Lower lobe of right lung (tissue), 2 donors: ENCODE data around the gene HRH2. TPM values are rescaled to one million over a fixed set of nuclear protein-coding genes. Genes with fewer than 3 reads are reported as not detected.
A peak's percentile ranks its signal among the peaks of the same experiment; 100 is the strongest.

Source experiments
- ATAC-seq, 2 donors: fragments of 200-7000 bp; cut with Tn5 transposase; one replicate each; pipeline ENCODE4 v1.9.1; 2020 to 2022; ENCODE audit warnings: mild to moderate bottlenecking in 2 of 2, moderate library complexity in 2 of 2
- DNase-seq: peaks from one replicate; pipeline ENCODE4 v3.0.0-alpha.2; 2020
- H3K27ac ChIP-seq: fragments of 200-600 bp; one replicate; pipeline ENCODE4 v1.8.0; 2022
- H3K27me3 ChIP-seq: fragments of 200-600 bp; one replicate; pipeline ENCODE4 v1.8.0; 2022; ENCODE audit warnings: low read depth
- H3K36me3 ChIP-seq: fragments of 200-600 bp; one replicate; pipeline ENCODE4 v1.8.0; 2022; ENCODE audit warnings: mild to moderate bottlenecking
- H3K4me1 ChIP-seq: fragments of 200-600 bp; one replicate; pipeline ENCODE4 v1.8.0; 2022
- H3K4me3 ChIP-seq: fragments of 200-600 bp; one replicate; pipeline ENCODE4 v1.8.0; 2022; ENCODE audit warnings: mild to moderate bottlenecking
- H3K9me3 ChIP-seq: fragments of 200-600 bp; one replicate; pipeline ENCODE4 v1.8.0; 2022
- CTCF ChIP-seq: fragments of 200-600 bp; IDR thresholded peaks from one replicate; pipeline ENCODE4 v1.8.0; 2022; ENCODE audit warnings: antibody characterized with exemption, mild to moderate bottlenecking
- intact Hi-C: fragments of 100-400 bp; cut with DNase I; formaldehyde crosslinking; loops from one replicate; pipeline ENCODE4 v1.11.0; 2022
- total RNA-seq: library from RNA; stranded (reverse); fragmentation: NEBNext Ultra II Directional; extraction: Animal tissue kit (Norgen Biotek cat#: 25700); gene quantifications from one replicate; pipeline ENCODE4 v1.2.1, GENCODE V29; 2021
- donor health status: DM: no; HTN: yes; CAD: no; lungs with severe emphysema.

The HRH2 gene
- total RNA-seq, 1 donor from 2014 or later: 9.6 TPM

GRCh38 chr5:175654339-175654738, 3.5 kb upstream of the HRH2 start:
- Histone ChIP-seq H3K27me3 (peaks cover 45% of the 10 kb centered on the region), H3K4me3 (no peak overlapping the region), H3K4me1 (peaks cover 26% of the 10 kb centered on the region), H3K27ac (no peak overlapping the region), H3K9me3 (peaks cover 15% of the 10 kb centered on the region), H3K36me3 (no peaks in the 10 kb centered on the region)
- DNase-seq (no peak), ATAC-seq (peak; percentile 74 to 82)
- intact Hi-C loops: no loop called here
- no peak for TF ChIP-seq CTCF

- no peak for TF ChIP-seq CTCF
- H3K4me3 ChIP-seq: no peak overlapping the region
- intact Hi-C loops: no loop called here
- DNase-seq (no peak), ATAC-seq (peak; percentile 7 to 31)
- no peaks in the 10 kb centered on the region for H3K36me3 ChIP-seq
- H3K4me1 ChIP-seq: peaks cover 26% of the 10 kb centered on the region
- peaks cover 50% of the 10 kb centered on the region for H3K27me3 ChIP-seq
- no peak overlapping the region for H3K27ac ChIP-seq
- H3K9me3 ChIP-seq: peaks cover 10% of the 10 kb centered on the region
These were observed 3.1 kb upstream of the HRH2 start for GRCh38 chr5:175654807-175655206.

GRCh38 chr5:175655411-175655810, 2.5 kb upstream of the HRH2 start:
- no peak for ATAC-seq
- intact Hi-C loops: no loop called here

GRCh38 chr5:175656966-175657365, 905 bp upstream of the HRH2 start:
- no peak for TF ChIP-seq CTCF
- intact Hi-C loops: no loop called here
- no peak overlapping the region for H3K4me3 ChIP-seq
- peaks cover 26% of the 10 kb centered on the region for H3K4me1 ChIP-seq
- DNase-seq (no peak), ATAC-seq (no peak)
- no peak overlapping the region for H3K27ac ChIP-seq
- no peaks in the 10 kb centered on the region for H3K36me3 ChIP-seq
- no peaks in the 10 kb centered on the region for H3K9me3 ChIP-seq
- H3K27me3 ChIP-seq: peaks cover 64% of the 10 kb centered on the region

More at GRCh38 chr5:175655411-175655810, 2.5 kb upstream of the HRH2 start:
- peaks cover 26% of the 10 kb centered on the region for H3K4me1 ChIP-seq
- no peak overlapping the region for H3K27ac ChIP-seq
- no peak for DNase-seq
- peaks cover 4% of the 10 kb centered on the region for H3K9me3 ChIP-seq
- H3K4me3 ChIP-seq: no peak overlapping the region
- no peak for TF ChIP-seq CTCF
- H3K36me3 ChIP-seq: no peaks in the 10 kb centered on the region
- peaks cover 56% of the 10 kb centered on the region for H3K27me3 ChIP-seq

- Histone ChIP-seq H3K27me3 (peaks cover 56% of the 10 kb centered on the region), H3K27ac (peak overlapping the region; percentile 65), H3K4me3 (peak overlapping the region; percentile 57), H3K36me3 (no peaks in the 10 kb centered on the region), H3K9me3 (no peaks in the 10 kb centered on the region), H3K4me1 (peaks cover 21% of the 10 kb centered on the region)
- no peak for TF ChIP-seq CTCF
- intact Hi-C loops: no loop called here
- DNase-seq (peak; percentile 67), ATAC-seq (peak in 1 of 2 donors; percentile 5)
These were observed 651 bp downstream of the HRH2 start for GRCh38 chr5:175658299-175659145.
